HepG2 (cell line): ENCODE results near the gene OVCA2. TPM values are rescaled to one million over a fixed set of nuclear protein-coding genes. Genes with fewer than 3 reads are reported as not detected.

Experiments used
- ARNT2 ChIP-seq: sonication (generic); formaldehyde crosslinking; IDR thresholded peaks from 2 replicates; pipeline ENCODE4 v1.8.0; 2022; ENCODE audit warnings: mild to moderate bottlenecking, low read depth, missing genetic modification reagents, moderate library complexity
- ASH2L ChIP-seq: fragments of 300-600, 200-600 bp; sonication (generic); IDR thresholded peaks from 2 replicates; pipeline ENCODE4 v1.7.0; 2017; ENCODE audit warnings: low read depth, mild to moderate bottlenecking, moderate library complexity, mixed read lengths, low read length; ENCODE audit not compliant: insufficient read length
- E2F5 ChIP-seq: sonication (generic); formaldehyde crosslinking; conservative IDR thresholded peaks from 2 replicates; pipeline ENCODE4 v1.4.0; 2020; ENCODE audit warnings: missing genetic modification reagents
- FOXP4 ChIP-seq: sonication (generic); formaldehyde crosslinking; IDR thresholded peaks from 2 replicates; pipeline ENCODE4 v1.4.0; 2020; ENCODE audit warnings: missing genetic modification reagents
- HNRNPL ChIP-seq: fragments of 200-400 bp; formaldehyde crosslinking; IDR thresholded peaks from 2 replicates; pipeline ENCODE4 v1.6.1; 2017; ENCODE audit warnings: mild to moderate bottlenecking, low read depth, low read length
- JDP2 ChIP-seq: sonication (generic); formaldehyde crosslinking; IDR thresholded peaks from 2 replicates; pipeline ENCODE4 v1.8.1; 2022; ENCODE audit warnings: missing genetic modification reagents, borderline replicate concordance
- KDM5A ChIP-seq: fragments of 200-600 bp; sonication (generic); IDR thresholded peaks from 2 replicates; pipeline ENCODE4 v1.7.0; 2018; ENCODE audit warnings: antibody characterized with exemption, mild to moderate bottlenecking, low read length, borderline replicate concordance
- KLF12 ChIP-seq: sonication (generic); formaldehyde crosslinking; IDR thresholded peaks from 2 replicates; pipeline ENCODE4 v1.4.0; 2020; ENCODE audit warnings: missing genetic modification reagents, borderline replicate concordance
- KLF16 ChIP-seq, 2 experiments: sonication (generic) in 1 of 2; formaldehyde crosslinking in 1 of 2; IDR thresholded peaks; 2 replicates each; pipeline versions ENCODE4 v1.6.1 to v1.8.0; 2016 to 2023; ENCODE audit warnings: missing genetic modification reagents in 2 of 2, missing compliant biosample characterization in 1 of 2
- MAZ ChIP-seq, 2 experiments: sonication (generic) in 1 of 2; formaldehyde crosslinking in 1 of 2; IDR thresholded peaks; 2 replicates each; pipeline versions ENCODE4 v1.5.0 to v1.6.1; 2012 to 2020; ENCODE audit warnings: low read depth in 2 of 2, mild to moderate bottlenecking in 2 of 2, borderline replicate concordance in 1 of 2, improper control_type of control experiment in 1 of 2, low read length in 1 of 2, missing genetic modification reagents in 1 of 2, moderate library complexity in 1 of 2
- MIXL1 ChIP-seq: IDR thresholded peaks from 2 replicates; pipeline ENCODE4 v1.6.1; 2016
- MXD4 ChIP-seq: IDR thresholded peaks from 2 replicates; pipeline ENCODE4 v1.6.1; 2016; ENCODE audit warnings: mild to moderate bottlenecking, missing biosample characterization, missing genetic modification reagents
- POLR2A ChIP-seq, 2 experiments: IDR thresholded peaks; 2 replicates each; pipeline ENCODE4 v1.6.1; 2011; ENCODE audit warnings: low read depth in 2 of 2, low read length in 2 of 2, mild to moderate bottlenecking in 1 of 2, moderate library complexity in 1 of 2; ENCODE audit not compliant: insufficient read depth in 1 of 2
- SPEN ChIP-seq: sonication (generic); formaldehyde crosslinking; IDR thresholded peaks from 2 replicates; pipeline ENCODE4 v1.5.1; 2020; ENCODE audit warnings: low read depth, mild to moderate bottlenecking, missing genetic modification reagents
- SRSF1 ChIP-seq: fragments of 200-400 bp; formaldehyde crosslinking; optimal IDR thresholded peaks from 2 replicates; pipeline ENCODE3; 2017; ENCODE audit warnings: mild to moderate bottlenecking, low read depth, low read length, moderate library complexity
- TIGD3 ChIP-seq: sonication (generic); formaldehyde crosslinking; IDR thresholded peaks from 2 replicates; pipeline ENCODE4 v1.5.1; 2020; ENCODE audit warnings: mild to moderate bottlenecking, missing genetic modification reagents, borderline replicate concordance
- YY1 ChIP-seq: IDR thresholded peaks from 2 replicates; pipeline ENCODE4 v1.6.1; 2011; ENCODE audit warnings: low read length, low read depth, moderate library complexity, mild to moderate bottlenecking; ENCODE audit not compliant: insufficient read depth, insufficient replicate concordance
- ZBTB34 ChIP-seq: sonication (generic); formaldehyde crosslinking; IDR thresholded peaks from 2 replicates; pipeline ENCODE4 v1.8.0; 2022; ENCODE audit warnings: mild to moderate bottlenecking, missing genetic modification reagents
- ZBTB37 ChIP-seq: sonication (generic); formaldehyde crosslinking; IDR thresholded peaks from 2 replicates; pipeline ENCODE4 v1.4.0; 2020; ENCODE audit warnings: mild to moderate bottlenecking, missing genetic modification reagents
- ZNF160 ChIP-seq: sonication (generic); formaldehyde crosslinking; IDR thresholded peaks from 2 replicates; pipeline ENCODE4 v1.8.0; 2022; ENCODE audit warnings: mild to moderate bottlenecking, inconsistent platforms, missing genetic modification reagents
- ZNF225 ChIP-seq: sonication (generic); formaldehyde crosslinking; IDR thresholded peaks from 2 replicates; pipeline ENCODE4 v1.4.0; 2020; ENCODE audit warnings: mild to moderate bottlenecking, missing genetic modification reagents
- ZNF331 ChIP-seq: sonication (generic); formaldehyde crosslinking; IDR thresholded peaks from 2 replicates; pipeline ENCODE4 v1.4.0; 2020; ENCODE audit warnings: missing genetic modification reagents
- polyA plus RNA-seq, 8 experiments: library from polyadenylated mRNA; depleted of rRNA in 3 of 8; stranded (reverse) in 7 of 8; unstranded in 1 of 8; fragments of >200 nt; fragmentation: Illumina TruSeq in 4 of 8; extraction: Trizol in 4 of 8; gene quantifications; 2 replicates each; pipeline versions ENCODE4 v1.2.1 to v1.2.3, GENCODE V29; 2011 to 2016; ENCODE audit warnings: low read depth in 4 of 8, missing spikeins in 1 of 8, mixed read lengths in 1 of 8; ENCODE audit not compliant: insufficient read depth in 1 of 8
- total RNA-seq, 5 experiments: library from RNA; depleted of rRNA; stranded (reverse); fragments of >200 nt; fragmentation: Illumina TruSeq; extraction: Trizol; gene quantifications; 2 replicates each; pipeline ENCODE4 v1.2.3, GENCODE V29; 2016; ENCODE audit warnings: low read depth in 1 of 5

OVCA2 gene
- total and polyA plus RNA-seq, 2 of the 13 experiments (the other 11 are each of a cell fraction or from before 2014, with no cell fraction given) = 23.7 to 28.2 TPM

- TF ChIP-seq ZBTB34 (CRISPR knock-in tag) (no peak), YY1 (peak; percentile 33), ZNF331 (CRISPR knock-in tag) (peak; percentile 27; the same call in 1 of the 2 replicates), ZNF225 (CRISPR knock-in tag) (no peak), ZNF160 (CRISPR knock-in tag) (no peak), ZBTB37 (no peak), MXD4 (CRISPR knock-in tag) (no peak), SPEN (CRISPR knock-in tag) (peak; percentile 54), KLF12 (CRISPR knock-in tag) (peak; percentile 53; the same call in 1 of the 2 replicates), KDM5A (no peak), ASH2L (peak; percentile 0), MIXL1 (no peak), JDP2 (CRISPR knock-in tag) (no peak), KLF16 (CRISPR knock-in tag; IDR thresholded peaks at IDR 0.05) (peak in 1 of 2 experiments; percentile 46; a peak in 1 of 4 replicates), ARNT2 (no peak), HNRNPL (0 out of 2 replicates have a peak, but pooled peaks have one; percentile 35), TIGD3 (CRISPR knock-in tag) (no peak), FOXP4 (CRISPR knock-in tag) (peak; percentile 78), POLR2A (IDR thresholded peaks at IDR 0.05; ENCODE audit: insufficient read depth in 1 of 2, low read depth in 2 of 2, low read length in 2 of 2) (no peak), MAZ (IDR thresholded peaks at IDR 0.05; ENCODE audit: borderline replicate concordance, low read depth, low read length) (peak; percentile 40; the same call in 1 of the 2 replicates), MAZ (CRISPR knock-in tag; IDR thresholded peaks at IDR 0.05; ENCODE audit: low read depth) (peak; percentile 65), E2F5 (no peak), SRSF1 (no peak)
These were observed 43.7 kb upstream of the OVCA2 start (continued) for GRCh38 chr17:1997927-1998742.
